Stimulated activated CD4-positive, alpha-beta T cell treated with anti-CD3 and anti-CD28 coated beads, TNF-alpha, amount 100 ng/mL, for 1 hour (primary cell): ENCODE data around the gene TRMT5.

ENCODE experiments used
- DNase-seq, 3 donors: peaks; one replicate each; pipeline ENCODE4 v3.0.0-alpha.2; 2020; ENCODE audit warnings: low read depth in 3 of 3, low spot score in 1 of 3

The TRMT5 gene

GRCh38 chr14:60980811-60981632 lies at the start of gene TRMT5, which contains the start of gene SLC38A6:
TSS of gene TRMT5 (minus strand) at chr14:60981079. CDS start at chr14:60980973, 106 bp downstream.
TSS of gene SLC38A6 (plus strand) at chr14:60981245. CDS start at chr14:60981278, 33 bp downstream.
- peak; percentile 70 to 82 (median 70) for DNase-seq

- no peak for DNase-seq
Measured at GRCh38 chr14:61026526-61026925, 45.6 kb upstream of the TRMT5 start.

- peak in 2 of 3 donors; percentile 2 to 5 for DNase-seq
Measured at GRCh38 chr14:61025251-61026223, 44.7 kb upstream of the TRMT5 start.

GRCh38 chr14:61019537-61019936 lies 38.7 kb upstream of the TRMT5 start:
- no peak for DNase-seq

GRCh38 chr14:61003571-61003970 lies 22.7 kb upstream of the TRMT5 start:
- no peak for DNase-seq

GRCh38 chr14:60999536-60999935 lies 18.7 kb upstream of the TRMT5 start:
- no peak for DNase-seq

GRCh38 chr14:60998617-60999016 lies 17.7 kb upstream of the TRMT5 start:
- no peak for DNase-seq

GRCh38 chr14:60989599-60989998 lies 8.7 kb upstream of the TRMT5 start:
- no peak for DNase-seq

- DNase-seq: no peak
Measured at GRCh38 chr14:60986500-60986899, 5.6 kb upstream of the TRMT5 start.

- DNase-seq: no peak
Measured at GRCh38 chr14:60984196-60984595, 3.3 kb upstream of the TRMT5 start.

- no peak for DNase-seq
Measured at GRCh38 chr14:60981633-60982455, 965 bp upstream of the TRMT5 start.

- no peak for DNase-seq
Measured at GRCh38 chr14:60977847-60978246, 3.0 kb downstream of the TRMT5 start.

- no peak for DNase-seq
Measured at GRCh38 chr14:60975551-60975950, 5.3 kb downstream of the TRMT5 start.

- DNase-seq: no peak
Measured at GRCh38 chr14:60974090-60974651, 6.7 kb downstream of the TRMT5 start.

GRCh38 chr14:60973070-60973469 lies 7.8 kb downstream of the TRMT5 start:
- DNase-seq: no peak

GRCh38 chr14:60972295-60972694 lies 8.6 kb downstream of the TRMT5 start:
- DNase-seq: no peak

GRCh38 chr14:60971271-60971670 lies 9.6 kb downstream of the TRMT5 start:
- no peak for DNase-seq

GRCh38 chr14:60970146-60970545 lies 10.7 kb downstream of the TRMT5 start:
- no peak for DNase-seq

GRCh38 chr14:60968671-60969070 lies 12.2 kb downstream of the TRMT5 start:
- DNase-seq: no peak

- DNase-seq: no peak
Measured at GRCh38 chr14:60968099-60968498, 12.8 kb downstream of the TRMT5 start.

GRCh38 chr14:60965402-60965801 lies 15.5 kb downstream of the TRMT5 start:
- DNase-seq: no peak
